ENCODE results near the gene ERBB2.

Gene ERBB2

GRCh38 chr17:39666231-39666600 is 33.6 kb upstream of the ERBB2 start:
- no peak for DNase-seq

DNA sequence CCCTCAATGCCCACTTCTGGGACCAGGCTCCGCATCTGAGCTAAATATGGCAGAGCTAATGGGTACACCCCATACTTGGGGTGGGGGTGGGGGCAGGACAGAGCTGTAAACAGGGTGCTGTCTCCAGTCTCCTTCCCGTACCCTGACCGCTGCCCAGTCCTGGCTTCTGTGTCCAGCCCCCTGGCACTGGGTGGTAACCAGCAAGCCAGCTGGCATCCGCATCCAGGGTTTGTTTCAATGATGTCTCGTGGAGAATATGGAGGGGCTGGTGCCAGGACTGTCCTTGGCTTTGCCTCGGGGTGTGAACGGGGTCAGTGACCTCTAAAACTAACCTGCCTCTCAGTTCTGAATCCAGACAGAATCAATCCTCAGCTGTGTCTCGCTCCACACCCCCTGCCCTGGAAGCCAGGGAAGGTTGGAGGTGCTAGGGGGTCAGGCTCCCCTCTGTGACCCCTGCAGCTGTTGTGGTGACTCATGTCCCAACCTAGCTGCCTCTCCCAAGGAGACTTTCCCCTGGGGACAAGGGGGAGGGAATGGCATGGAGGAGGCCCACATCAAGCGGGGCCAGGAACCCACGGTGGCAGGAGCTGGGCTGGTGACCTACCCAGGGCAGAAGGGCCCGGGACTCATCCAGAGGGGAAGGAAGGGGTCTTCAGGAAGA is 33.1 kb upstream of the ERBB2 start:
- DNase-seq: no peak

DNA sequence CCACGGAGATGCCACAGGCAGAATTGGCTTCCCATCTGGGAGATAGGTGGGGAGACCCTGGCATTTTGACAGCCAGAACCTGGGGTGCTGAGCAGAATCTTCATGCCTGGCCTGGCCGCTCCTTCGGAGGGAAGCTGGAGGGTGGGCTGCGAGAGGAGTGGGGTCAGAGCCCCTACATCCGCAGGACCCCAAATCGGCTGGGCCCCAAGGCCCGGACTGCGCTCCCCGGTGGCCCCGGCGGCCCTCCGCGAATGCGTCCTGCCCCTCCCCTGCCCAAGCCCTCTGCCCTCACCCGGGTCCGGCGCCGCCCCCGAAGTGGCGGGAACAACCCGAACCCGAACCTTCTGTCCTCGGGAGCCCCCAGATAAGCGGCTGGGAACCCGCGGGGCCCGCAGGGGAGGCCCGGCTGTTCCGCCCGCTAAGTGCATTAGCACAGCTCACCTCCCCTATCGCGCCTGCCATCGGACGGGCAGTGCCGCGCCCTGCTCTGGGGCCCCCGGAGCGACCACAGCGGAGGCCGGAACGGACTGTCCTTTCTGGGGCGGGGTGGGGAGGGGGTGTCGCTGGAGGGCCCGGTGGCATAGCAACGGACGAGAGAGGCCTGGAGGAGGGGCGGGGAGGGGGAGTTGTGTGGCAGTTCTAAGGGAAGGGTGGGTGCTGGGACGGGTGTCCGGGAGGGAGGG is 32.5 kb upstream of the ERBB2 start:
- no peak for DNase-seq

DNA sequence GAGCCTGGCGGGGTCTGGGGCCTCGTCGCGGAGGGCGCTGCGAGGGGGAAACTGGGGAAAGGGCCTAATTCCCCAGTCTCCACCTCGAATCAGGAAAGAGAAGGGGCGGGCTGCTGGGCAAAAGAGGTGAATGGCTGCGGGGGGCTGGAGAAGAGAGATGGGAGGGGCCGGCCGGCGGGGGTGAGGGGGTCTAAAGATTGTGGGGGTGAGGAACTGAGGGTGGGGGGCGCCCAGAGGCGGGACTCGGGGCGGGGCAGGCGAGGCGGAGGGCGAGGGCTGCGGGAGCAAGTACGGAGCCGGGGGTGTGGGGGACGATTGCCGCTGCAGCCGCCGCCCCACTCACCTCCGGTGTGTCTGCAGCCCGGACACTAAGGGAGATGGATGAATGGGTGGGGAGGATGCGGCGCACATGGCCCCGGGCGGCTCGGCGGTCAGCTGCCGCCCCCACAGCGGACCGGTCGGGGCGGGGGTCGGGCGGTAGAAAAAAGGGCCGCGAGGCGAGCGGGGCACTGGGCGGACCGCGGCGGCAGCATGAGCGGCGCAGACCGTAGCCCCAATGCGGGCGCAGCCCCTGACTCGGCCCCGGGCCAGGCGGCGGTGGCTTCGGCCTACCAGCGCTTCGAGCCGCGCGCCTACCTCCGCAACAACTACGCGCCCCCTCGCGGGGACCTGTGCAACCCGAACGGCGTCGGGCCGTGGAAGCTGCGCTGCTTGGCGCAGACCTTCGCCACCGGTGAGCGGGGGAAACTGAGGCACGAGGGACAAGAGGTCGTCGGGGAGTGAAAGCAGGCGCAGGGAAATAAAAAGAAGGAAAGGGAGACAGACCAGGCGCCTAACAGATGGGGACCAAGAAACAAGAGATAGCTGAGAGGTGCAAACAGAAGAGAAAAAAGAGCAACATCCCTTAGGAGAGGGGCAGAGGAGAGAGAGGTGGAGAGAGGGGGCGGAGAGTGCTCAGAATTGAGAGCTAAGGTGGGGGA is 31.6 kb upstream of the ERBB2 start, which contains the start of gene PNMT:
TSS of gene PNMT (plus strand) at position 509 of the 980 bp plus-strand sequence. CDS start at position 532, 23 bp downstream.
- DNase-seq: peak; percentile 61

DNA sequence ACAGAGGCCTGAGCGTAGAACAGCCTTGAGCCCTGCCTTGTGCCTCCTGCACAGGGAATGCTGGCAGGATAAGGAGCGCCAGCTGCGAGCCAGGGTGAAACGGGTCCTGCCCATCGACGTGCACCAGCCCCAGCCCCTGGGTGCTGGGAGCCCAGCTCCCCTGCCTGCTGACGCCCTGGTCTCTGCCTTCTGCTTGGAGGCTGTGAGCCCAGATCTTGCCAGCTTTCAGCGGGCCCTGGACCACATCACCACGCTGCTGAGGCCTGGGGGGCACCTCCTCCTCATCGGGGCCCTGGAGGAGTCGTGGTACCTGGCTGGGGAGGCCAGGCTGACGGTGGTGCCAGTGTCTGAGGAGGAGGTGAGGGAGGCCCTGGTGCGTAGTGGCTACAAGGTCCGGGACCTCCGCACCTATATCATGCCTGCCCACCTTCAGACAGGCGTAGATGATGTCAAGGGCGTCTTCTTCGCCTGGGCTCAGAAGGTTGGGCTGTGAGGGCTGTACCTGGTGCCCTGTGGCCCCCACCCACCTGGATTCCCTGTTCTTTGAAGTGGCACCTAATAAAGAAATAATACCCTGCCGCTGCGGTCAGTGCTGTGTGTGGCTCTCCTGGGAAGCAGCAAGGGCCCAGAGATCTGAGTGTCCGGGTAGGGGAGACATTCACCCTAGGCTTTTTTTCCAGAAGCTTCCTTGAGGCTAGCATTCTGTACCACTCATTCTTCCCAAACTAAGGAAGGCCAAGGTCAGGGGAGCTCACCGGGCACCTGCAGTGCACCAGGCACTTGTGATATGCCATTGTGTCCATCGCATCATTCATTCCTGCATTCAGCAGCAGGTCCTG is 29.7 kb upstream of the ERBB2 start:
- DNase-seq: no peak

DNA sequence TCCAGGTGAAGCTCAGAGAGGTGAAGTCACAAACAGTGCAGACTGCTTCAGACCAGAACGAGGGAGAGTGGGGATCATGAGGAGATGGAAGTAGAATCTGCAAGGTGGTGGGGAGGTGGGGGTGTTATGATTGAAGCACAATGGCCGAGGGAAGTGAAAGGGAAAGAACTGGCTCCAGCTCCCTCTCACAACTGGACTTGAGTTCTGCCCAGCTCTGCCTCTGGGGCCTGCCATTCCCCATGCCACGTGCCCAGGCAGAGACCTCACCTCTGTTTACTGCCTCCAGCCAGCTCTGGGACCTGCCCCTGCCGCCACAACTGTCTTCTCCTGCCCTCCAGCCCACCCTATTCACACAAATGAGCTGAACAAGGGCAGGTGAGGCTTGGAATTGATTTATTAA is 29.1 kb upstream of the ERBB2 start:
- DNase-seq: no peak

- DNase-seq: peak; percentile 21
These were observed 28.0 kb upstream of the ERBB2 start for GRCh38 chr17:39671651-39672521.

DNA sequence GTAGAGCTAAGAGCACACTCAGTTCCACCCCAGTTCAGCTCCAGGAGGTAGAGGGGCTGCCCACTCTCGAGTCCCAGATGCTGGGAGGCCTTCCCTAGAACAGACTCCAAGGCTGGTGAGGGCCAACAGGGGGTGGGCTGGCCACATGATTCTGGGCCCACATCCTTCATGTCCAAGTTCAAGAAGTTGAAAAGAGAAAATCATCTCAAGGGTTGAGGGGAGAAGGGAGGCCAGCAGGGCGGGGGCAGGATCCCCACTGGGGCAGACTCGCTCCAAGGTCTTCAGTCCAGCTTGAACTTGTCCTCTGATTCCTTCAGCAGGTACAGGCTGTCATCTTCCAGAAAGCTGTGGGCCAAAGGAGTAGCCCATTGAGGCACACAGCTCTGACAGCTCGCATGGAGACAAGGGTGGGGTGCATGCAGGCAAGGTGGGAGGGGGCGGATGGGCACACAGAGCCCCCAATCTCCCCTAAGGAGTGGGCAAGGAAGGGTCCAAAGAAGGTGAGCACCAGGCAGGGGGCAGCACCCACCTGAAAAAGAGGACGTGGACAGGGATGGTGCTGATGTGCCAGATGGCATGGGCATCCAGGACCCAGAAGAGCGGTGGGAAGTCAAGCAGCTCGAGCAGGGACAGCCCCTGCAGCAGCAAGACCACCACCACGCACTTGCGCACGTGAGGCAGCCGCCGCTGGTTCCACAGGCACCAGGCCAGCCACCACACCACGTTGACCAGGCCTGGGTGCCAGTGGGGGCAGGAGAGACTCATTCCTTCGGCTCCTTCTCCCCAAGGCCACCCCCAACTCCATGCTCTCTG is 27.1 kb upstream of the ERBB2 start:
- DNase-seq: no peak

DNA sequence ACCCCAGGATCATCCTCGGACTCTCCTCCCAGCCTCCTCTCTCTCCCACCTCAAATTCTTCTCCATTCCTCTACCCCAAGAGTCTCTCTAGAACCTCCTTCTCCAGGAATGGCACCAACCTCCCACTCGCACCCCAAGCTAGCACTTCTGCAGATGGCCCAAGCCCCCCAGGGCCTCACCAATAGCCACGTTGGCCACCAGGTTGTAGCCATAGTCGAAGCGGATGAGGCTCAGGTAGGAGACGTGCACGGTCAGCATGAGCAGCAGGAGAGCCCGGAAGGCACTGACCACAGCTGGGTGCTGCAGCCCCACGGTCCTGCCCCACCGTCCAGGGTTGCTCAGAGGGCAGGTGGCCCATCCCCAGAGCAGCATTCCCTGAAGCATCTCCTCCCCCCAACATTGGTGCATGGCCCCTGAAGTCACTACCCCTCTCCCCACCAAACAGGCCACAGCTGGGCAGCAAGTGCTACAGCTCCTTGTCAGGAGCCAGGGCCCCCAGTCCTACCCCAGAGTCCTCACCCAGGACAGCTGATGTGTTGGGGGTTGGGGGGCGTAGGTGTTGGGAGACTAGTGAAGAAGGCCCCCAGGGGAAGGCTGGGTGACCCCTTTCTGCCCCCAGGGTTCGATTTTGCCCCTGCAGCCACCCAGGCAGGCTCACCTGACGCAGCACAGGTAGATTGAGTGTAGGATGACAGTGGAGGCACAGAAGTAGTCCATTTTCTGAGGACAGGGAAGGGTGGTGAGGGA is 26.4 kb upstream of the ERBB2 start:
- DNase-seq: no peak

GRCh38 chr17:39674179-39674578 is 25.7 kb upstream of the ERBB2 start:
- DNase-seq: no peak

GRCh38 chr17:39674702-39675389 is 25.0 kb upstream of the ERBB2 start:
- peak; percentile 29 for DNase-seq

DNA sequence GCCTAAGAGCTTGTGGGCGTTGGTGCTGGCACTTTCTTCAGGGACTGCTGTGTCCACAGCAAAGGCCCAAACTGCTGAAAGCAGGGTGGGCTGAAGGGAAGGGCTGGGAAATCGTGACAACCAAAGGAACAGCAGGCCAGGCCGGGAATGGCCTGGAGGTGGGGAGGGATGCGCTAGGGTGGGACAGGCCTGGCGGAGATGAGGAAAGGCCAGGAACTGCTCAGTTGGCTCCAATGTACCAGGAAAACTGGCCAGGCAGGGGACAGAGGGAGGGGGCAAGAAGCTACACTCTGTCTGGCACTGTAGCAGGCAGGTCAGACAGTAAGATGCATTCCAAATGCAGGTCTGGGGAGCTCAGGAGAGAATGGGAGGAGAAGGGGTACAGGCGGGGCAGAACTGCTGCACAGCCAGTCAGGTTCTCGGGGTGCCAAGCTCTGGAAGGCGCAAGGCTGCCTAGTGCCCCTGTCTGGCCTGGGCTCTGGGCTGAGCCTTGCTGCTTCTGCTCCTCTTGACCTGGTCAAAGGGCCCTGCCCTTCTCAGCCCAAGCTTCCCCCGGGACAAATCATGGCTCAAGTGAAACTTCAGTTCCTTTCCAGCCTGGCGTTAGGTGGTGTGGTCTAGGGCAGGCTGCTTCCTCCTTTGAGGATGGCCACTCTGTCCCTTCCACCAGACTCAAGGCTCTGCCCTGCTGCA is 24.3 kb upstream of the ERBB2 start:
- no peak for DNase-seq

DNA sequence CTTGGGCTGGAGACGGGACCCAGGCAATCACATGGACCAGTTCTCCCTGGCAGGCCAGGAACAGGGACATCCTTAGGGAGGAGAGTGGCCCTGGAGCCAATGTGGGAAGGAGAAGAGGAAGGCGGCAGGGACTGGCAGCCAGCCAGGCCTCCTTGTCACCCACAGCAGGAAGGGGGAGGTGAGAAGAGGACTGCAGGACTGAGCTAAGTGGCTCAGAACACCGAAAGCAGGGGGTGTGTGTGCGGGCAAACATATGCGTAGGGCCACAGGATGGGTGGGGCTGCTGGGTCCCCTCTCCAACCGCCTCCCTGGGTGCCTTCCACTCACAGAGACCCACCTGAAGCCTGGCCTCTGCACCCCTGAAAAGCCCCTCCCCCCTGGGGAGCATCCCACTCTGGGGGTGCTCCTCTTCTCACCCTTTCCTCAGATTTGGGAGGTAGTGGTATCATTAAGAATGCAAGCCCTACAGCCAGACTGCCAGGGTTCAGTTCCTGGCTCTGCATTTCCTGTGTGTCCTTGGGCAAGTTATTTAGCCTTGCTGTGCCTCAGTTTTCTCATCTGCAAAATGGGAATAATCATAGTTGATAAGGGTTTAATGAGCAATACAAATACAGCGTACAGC is 23.6 kb upstream of the ERBB2 start:
- DNase-seq: peak; percentile 54

DNA sequence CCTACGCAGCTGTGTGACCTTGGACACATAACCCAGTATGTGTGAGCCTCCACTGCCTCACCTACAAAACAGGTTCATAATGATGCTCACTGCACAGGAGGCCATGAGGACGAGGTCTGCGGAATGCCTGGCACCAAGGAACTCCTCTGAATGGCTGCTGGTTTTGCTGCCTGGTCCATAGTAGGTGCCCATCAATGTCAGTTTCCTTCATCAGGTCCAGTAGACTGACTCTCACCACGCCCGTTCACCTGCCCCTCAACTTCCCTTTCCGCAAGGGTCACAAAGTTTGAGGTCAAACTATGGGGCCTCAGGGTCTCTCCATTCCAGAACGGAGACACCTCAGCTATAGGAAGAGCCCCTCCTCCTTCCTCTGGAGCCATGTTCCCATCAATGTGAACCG is 22.8 kb upstream of the ERBB2 start:
- DNase-seq: no peak

DNA sequence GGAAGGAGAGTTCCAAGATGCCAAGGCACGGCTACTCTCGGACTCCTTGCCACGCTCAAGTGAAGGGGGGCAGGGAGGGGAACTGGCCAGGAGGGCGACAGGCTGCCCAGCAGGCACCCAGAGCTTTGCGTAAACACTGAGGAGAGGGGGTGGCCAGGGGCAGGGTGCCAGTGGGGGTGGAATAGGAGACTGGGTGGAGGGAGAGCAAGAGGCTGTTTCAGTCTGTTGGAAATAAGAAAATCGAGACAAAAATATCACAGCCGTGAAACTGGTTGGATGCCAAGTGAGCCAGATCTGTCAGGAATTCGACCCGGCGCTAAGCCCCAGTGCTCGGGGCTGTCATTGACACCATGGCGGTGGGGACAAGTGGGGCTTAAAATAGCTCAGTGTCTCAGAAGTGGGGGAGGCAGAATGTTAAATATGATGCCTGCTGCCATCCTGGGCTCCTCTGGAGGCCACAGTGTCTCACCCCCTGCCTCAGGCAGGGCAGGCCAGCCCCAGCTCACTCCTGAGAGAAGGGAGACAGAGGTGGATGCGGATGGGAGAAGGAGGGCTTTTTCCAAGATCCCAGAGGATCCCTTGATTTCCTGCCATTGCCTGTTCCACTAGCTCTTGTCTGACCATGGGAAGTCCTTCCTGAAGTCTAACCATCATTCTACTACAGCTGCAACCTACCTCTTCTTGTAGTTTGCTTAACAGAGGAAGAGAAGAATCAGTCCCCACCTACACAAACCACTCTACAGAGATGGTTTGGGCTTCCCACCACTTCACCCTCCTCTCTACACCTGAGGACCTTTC is 22.1 kb upstream of the ERBB2 start:
- peak; percentile 30 for DNase-seq

DNA sequence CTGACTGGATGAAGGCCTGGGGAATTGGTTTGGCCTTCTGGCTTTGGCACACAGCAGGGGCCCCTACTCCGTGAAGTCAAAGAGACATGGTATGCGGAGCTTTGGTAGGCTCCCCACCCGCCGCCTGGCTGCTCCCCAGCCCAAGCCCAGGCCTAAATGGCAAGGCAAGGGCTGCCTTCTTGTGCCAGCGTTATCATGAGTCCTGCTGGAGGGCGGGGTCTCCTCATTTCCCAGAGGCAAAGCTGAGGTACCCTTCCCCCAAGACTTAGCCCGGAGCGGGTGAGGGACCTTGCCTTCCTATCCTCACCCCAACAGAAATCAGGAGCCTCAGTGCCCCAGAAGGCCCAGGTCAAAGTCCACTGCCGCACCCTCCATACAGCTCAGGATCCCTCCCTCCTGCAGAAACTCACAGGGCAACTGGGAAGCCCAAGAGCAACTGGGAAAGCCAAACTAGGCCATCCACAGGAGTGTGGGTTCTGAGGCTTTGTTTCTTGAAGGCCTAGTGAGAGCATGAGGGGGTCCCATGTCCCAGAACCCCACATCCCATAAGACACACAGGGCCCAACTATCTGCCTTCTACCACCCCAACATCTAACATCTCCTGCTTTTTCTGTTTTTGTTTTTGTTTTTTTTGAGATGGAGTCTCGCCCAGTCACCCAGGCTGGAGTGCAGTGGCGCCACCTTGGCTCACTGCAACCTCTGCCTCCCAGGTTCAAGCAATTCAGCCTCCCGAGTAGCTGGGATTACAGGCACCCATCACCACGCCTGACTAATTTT is 21.3 kb upstream of the ERBB2 start:
- no peak for DNase-seq
